IPS-15b (cell line): ENCODE results near the gene NPEPL1.

Experiments used
- H3K27me3 ChIP-seq: one replicate; pipeline ENCODE4 v1.6.1; 2013; ENCODE audit warnings: low read length; ENCODE audit not compliant: control insufficient read depth, insufficient read depth
- H3K36me3 ChIP-seq: one replicate; pipeline ENCODE4 v1.6.1; 2013; ENCODE audit warnings: low read length; ENCODE audit not compliant: control insufficient read depth, insufficient read depth
- H3K4me1 ChIP-seq: one replicate; pipeline ENCODE4 v1.6.1; 2013; ENCODE audit warnings: mild to moderate bottlenecking, low read length; ENCODE audit not compliant: control insufficient read depth, insufficient read depth
- H3K4me3 ChIP-seq: one replicate; pipeline ENCODE4 v1.5.1; 2013; ENCODE audit warnings: low read depth, low read length
- H3K9ac ChIP-seq: one replicate; pipeline ENCODE4 v1.6.1; 2013; ENCODE audit warnings: low read depth, mild to moderate bottlenecking, low read length
- H3K9me3 ChIP-seq: one replicate; pipeline ENCODE4 v1.6.1; 2013; ENCODE audit warnings: mild to moderate bottlenecking, low read length; ENCODE audit not compliant: control insufficient read depth, insufficient read depth

NPEPL1 gene

GRCh38 chr20:58650776-58651558, 41.6 kb upstream of the NPEPL1 start, which contains the start of gene STX16:
STX16 (plus strand) TSS chr20:58651283; CDS start chr20:58652007, 724 bp downstream.
- peak within 1 kb of the TSS; percentile 84 for H3K9ac ChIP-seq
- H3K4me3 ChIP-seq, result peak within 1 kb of the TSS; percentile 90
- H3K9me3 ChIP-seq, result no peaks in the 10 kb centered on the region
- no peaks in the 10 kb centered on the region for H3K36me3 ChIP-seq
- H3K4me1 ChIP-seq, result peaks cover 20% of the 10 kb centered on the region
- H3K27me3 ChIP-seq, result no peaks in the 10 kb centered on the region

- Histone ChIP-seq H3K36me3 (no peaks in the 10 kb centered on the region), H3K27me3 (no peaks in the 10 kb centered on the region), H3K4me3 (peak overlapping the region; percentile 90), H3K4me1 (peaks cover 25% of the 10 kb centered on the region), H3K9ac (peak overlapping the region; percentile 84), H3K9me3 (no peaks in the 10 kb centered on the region)
These were observed 41.0 kb upstream of the NPEPL1 start for GRCh38 chr20:58651559-58651945.

GRCh38 chr20:58651946-58652605, 40.5 kb upstream of the NPEPL1 start:
- H3K4me3 ChIP-seq, result peak overlapping the region; percentile 90
- H3K9me3 ChIP-seq, result no peaks in the 10 kb centered on the region
- H3K4me1 ChIP-seq, result peaks cover 28% of the 10 kb centered on the region
- peak overlapping the region; percentile 84 for H3K9ac ChIP-seq
- H3K36me3 ChIP-seq, result no peaks in the 10 kb centered on the region
- H3K27me3 ChIP-seq, result no peaks in the 10 kb centered on the region

GRCh38 chr20:58652606-58653294, 39.9 kb upstream of the NPEPL1 start:
- no peaks in the 10 kb centered on the region for H3K36me3 ChIP-seq
- H3K4me3 ChIP-seq, result peak overlapping the region; percentile 90
- peak overlapping the region; percentile 82 for H3K9ac ChIP-seq
- peaks cover 30% of the 10 kb centered on the region for H3K4me1 ChIP-seq
- H3K9me3 ChIP-seq, result no peaks in the 10 kb centered on the region
- H3K27me3 ChIP-seq, result no peaks in the 10 kb centered on the region

GRCh38 chr20:58654337-58654736, 38.3 kb upstream of the NPEPL1 start:
- Histone ChIP-seq H3K4me1 (peaks cover 36% of the 10 kb centered on the region), H3K9me3 (no peaks in the 10 kb centered on the region), H3K9ac (no peak overlapping the region), H3K36me3 (no peaks in the 10 kb centered on the region), H3K4me3 (peak overlapping the region; percentile 90), H3K27me3 (no peaks in the 10 kb centered on the region)

- H3K27me3 ChIP-seq, result no peaks in the 10 kb centered on the region
- H3K4me3 ChIP-seq, result no peak overlapping the region
- H3K9me3 ChIP-seq, result no peaks in the 10 kb centered on the region
- no peak overlapping the region for H3K9ac ChIP-seq
- H3K4me1 ChIP-seq, result peaks cover 46% of the 10 kb centered on the region
- H3K36me3 ChIP-seq, result no peaks in the 10 kb centered on the region
These were observed 37.1 kb upstream of the NPEPL1 start for GRCh38 chr20:58655328-58656107.

GRCh38 chr20:58656831-58657230, 35.8 kb upstream of the NPEPL1 start:
- Histone ChIP-seq H3K9ac (no peak overlapping the region), H3K4me3 (no peak overlapping the region), H3K9me3 (no peaks in the 10 kb centered on the region), H3K4me1 (peaks cover 52% of the 10 kb centered on the region), H3K36me3 (peaks cover 6% of the 10 kb centered on the region), H3K27me3 (no peaks in the 10 kb centered on the region)

- H3K9me3 ChIP-seq, result no peaks in the 10 kb centered on the region
- H3K4me1 ChIP-seq, result peaks cover 53% of the 10 kb centered on the region
- no peak overlapping the region for H3K9ac ChIP-seq
- H3K27me3 ChIP-seq, result no peaks in the 10 kb centered on the region
- peaks cover 6% of the 10 kb centered on the region for H3K36me3 ChIP-seq
- no peak overlapping the region for H3K4me3 ChIP-seq
These were observed 35.3 kb upstream of the NPEPL1 start for GRCh38 chr20:58657262-58657661.

GRCh38 chr20:58657986-58658385, 34.6 kb upstream of the NPEPL1 start:
- Histone ChIP-seq H3K36me3 (peaks cover 6% of the 10 kb centered on the region), H3K9ac (no peak overlapping the region), H3K4me1 (peaks cover 53% of the 10 kb centered on the region), H3K27me3 (no peaks in the 10 kb centered on the region), H3K9me3 (no peaks in the 10 kb centered on the region), H3K4me3 (no peak overlapping the region)

- Histone ChIP-seq H3K36me3 (peaks cover 6% of the 10 kb centered on the region), H3K9ac (no peak overlapping the region), H3K27me3 (no peaks in the 10 kb centered on the region), H3K4me1 (peaks cover 53% of the 10 kb centered on the region), H3K9me3 (no peaks in the 10 kb centered on the region), H3K4me3 (no peak overlapping the region)
These were observed 33.8 kb upstream of the NPEPL1 start for GRCh38 chr20:58658760-58659159.

- no peak overlapping the region for H3K9ac ChIP-seq
These were observed 32.8 kb upstream of the NPEPL1 start for GRCh38 chr20:58659841-58660240.

More at GRCh38 chr20:58659841-58660240, 32.8 kb upstream of the NPEPL1 start:
- H3K4me3 ChIP-seq, result no peak overlapping the region
- no peaks in the 10 kb centered on the region for H3K27me3 ChIP-seq
- H3K9me3 ChIP-seq, result no peaks in the 10 kb centered on the region
- peaks cover 47% of the 10 kb centered on the region for H3K4me1 ChIP-seq
- peaks cover 6% of the 10 kb centered on the region for H3K36me3 ChIP-seq
